Measurements from ENCODE around the gene CENPL. TPM values are rescaled to one million over a fixed set of nuclear protein-coding genes. Genes with fewer than 3 reads are reported as not detected.
"Not testable (repeated sequence)": the region's sequence is repeated elsewhere in the genome, so short reads cannot be mapped to it uniquely, and the experiment has no call there.

The CENPL gene, protein sequence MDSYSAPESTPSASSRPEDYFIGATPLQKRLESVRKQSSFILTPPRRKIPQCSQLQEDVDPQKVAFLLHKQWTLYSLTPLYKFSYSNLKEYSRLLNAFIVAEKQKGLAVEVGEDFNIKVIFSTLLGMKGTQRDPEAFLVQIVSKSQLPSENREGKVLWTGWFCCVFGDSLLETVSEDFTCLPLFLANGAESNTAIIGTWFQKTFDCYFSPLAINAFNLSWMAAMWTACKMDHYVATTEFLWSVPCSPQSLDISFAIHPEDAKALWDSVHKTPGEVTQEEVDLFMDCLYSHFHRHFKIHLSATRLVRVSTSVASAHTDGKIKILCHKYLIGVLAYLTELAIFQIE
- 5.3 and 5.4 TPM in 2 replicates for total RNA-seq

DNA sequence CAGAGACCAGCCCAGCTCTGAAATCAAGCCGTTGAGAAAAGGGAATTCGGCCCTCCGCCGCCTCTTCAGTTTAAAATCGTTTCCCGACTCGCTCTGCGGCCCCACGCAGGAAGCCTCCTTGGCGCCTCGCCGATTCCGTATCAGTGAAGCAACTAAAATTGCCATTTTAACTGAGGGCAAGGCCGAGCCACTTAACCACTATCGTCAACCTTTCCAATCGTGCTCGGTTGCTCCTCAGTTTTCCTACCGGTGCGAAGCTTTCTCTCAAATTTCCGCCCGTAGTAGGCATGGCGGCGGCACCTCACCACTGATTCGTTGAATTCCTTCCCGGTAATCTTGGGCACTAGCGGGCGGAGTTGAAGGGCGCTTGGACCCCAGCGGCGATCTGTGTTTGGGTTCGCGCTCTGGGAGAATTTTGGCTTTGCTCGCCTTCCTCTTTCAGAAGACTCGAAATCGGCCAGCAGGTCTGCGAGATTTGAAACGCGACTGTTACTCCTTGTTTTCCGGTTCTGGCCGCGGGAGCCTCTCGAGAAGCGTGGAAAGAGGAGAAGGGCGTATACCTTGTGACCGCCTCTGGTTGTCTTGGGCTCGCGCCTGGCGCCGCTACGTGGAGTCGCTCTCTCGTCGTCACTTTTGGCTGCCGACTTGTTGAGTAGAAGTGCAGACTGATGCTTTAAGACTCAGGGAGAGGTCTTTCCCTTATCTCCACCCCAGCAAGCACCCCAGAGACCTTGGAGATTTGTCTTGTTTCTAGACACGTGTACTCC lies at the start of gene CENPL, which contains the start of gene DARS2:
Gene CENPL (minus strand): TSS at position 569 of the 767 bp plus-strand sequence. CDS start 13,584 bp downstream, outside the sequence.
Gene DARS2 (plus strand): TSS at position 359 of the 767 bp plus-strand sequence. CDS start 557 bp downstream, outside the sequence.
- peak; percentile 92 for DNase-seq (ENCODE audit: extremely low read depth, low read depth, low spot score)

DNA sequence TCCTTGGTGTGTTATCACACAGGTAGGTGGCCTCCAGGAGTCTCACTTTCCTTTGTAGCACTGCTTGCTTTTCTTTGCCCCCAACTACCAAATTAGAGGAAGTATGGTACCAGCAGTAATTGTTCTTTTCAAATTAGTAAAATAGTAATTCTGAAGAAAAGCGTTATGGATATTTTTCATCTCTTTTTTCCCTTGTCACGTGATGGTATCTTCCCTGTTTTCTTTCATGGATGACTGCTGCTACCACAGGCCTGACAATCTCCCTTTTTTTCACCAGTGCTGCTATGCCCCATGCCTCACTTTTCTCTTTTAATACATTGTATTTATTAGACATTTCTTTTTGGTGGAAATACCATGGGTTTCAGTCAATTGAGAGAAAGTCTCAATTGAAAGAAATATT lies 46.8 kb upstream of the CENPL start:
- DNase-seq (ENCODE audit: extremely low read depth, low read depth, low spot score), result no peak

- DNase-seq (ENCODE audit: extremely low read depth, low read depth, low spot score), result no peak
Measured at GRCh38 chr1:173871091-173871490, 46.4 kb upstream of the CENPL start.

DNA sequence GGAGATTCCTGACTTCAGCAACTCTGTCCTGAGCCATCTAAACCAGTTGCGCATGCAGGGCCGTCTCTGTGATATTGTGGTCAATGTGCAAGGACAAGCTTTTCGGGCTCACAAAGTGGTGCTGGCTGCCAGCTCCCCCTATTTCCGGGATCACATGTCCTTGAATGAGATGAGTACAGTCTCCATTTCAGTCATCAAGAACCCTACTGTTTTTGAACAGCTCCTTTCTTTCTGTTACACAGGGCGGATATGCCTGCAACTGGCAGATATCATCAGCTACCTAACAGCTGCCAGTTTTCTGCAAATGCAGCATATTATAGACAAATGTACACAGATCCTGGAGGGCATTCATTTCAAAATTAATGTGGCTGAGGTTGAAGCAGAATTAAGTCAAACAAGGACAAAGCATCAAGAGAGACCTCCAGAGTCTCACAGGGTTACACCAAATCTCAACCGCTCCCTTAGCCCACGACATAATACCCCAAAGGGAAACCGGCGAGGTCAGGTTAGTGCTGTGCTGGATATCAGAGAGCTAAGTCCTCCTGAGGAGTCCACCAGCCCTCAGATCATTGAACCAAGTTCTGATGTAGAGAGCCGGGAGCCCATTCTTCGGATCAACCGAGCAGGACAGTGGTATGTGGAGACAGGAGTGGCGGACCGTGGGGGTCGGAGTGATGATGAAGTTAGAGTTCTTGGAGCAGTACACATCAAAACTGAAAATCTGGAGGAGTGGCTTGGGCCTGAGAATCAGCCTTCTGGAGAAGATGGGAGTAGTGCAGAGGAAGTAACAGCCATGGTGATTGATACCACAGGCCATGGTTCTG lies 45.8 kb upstream of the CENPL start:
- no peak for DNase-seq (ENCODE audit: extremely low read depth, low read depth, low spot score)

DNA sequence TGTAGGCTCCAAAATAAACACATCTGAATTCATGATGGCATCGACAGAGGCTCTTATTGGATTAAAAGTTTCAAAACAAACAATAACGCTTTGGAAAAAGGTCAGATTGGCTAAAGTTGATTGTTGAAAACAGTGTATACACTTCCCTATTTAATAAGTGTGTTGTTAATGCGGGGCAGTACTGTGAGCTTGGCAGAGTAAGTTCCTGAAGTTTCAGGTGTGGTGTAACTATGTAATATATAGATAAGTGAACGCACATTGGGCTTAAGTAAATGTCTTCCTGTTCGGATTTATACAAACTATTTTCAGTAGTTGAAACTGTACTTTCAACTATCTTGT lies 44.3 kb upstream of the CENPL start:
- no peak for DNase-seq (ENCODE audit: extremely low read depth, low read depth, low spot score)

- no peak for DNase-seq (ENCODE audit: extremely low read depth, low read depth, low spot score)
Measured at GRCh38 chr1:173868266-173869020, 43.8 kb upstream of the CENPL start, which contains the start of gene ZBTB37. Gene ZBTB37 (plus strand): TSS chr1:173868380. CDS start chr1:173870226, 1,846 bp downstream.

DNA sequence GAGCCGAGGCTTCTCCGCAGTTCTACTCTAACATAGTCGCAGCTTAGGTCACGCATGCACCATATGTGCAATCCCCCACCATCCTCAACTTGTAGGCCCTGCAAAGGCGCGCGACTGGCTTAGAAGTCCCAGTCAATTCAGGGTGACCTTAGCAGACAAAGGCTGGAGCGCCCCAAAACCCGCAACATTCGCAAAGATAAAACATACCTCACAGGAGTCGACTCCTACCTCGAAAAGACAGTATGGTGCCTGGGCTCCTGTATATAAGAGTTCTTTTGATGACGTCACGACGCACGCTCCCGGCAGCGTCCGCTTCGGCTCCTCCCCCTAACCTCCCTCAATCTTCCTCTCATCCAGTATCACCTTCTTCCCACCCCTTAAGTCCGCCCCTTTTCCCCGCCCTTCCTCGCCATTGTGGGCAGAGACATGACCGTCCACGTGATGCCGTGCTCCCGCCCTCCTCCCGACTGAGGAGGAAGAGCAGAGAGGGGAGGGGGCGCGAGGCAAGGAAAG lies 43.1 kb upstream of the CENPL start, which contains the start of gene GAS5:
Gene GAS5 (minus strand): TSS at position 237 of the 513 bp plus-strand sequence.
- peak; percentile 95 for DNase-seq (ENCODE audit: extremely low read depth, low read depth, low spot score)

GRCh38 chr1:173867141-173867752 lies 42.6 kb upstream of the CENPL start:
- DNase-seq (ENCODE audit: extremely low read depth, low read depth, low spot score), result no peak

- no peak for DNase-seq (ENCODE audit: extremely low read depth, low read depth, low spot score)
Measured at GRCh38 chr1:173866413-173867115, 41.9 kb upstream of the CENPL start.

DNA sequence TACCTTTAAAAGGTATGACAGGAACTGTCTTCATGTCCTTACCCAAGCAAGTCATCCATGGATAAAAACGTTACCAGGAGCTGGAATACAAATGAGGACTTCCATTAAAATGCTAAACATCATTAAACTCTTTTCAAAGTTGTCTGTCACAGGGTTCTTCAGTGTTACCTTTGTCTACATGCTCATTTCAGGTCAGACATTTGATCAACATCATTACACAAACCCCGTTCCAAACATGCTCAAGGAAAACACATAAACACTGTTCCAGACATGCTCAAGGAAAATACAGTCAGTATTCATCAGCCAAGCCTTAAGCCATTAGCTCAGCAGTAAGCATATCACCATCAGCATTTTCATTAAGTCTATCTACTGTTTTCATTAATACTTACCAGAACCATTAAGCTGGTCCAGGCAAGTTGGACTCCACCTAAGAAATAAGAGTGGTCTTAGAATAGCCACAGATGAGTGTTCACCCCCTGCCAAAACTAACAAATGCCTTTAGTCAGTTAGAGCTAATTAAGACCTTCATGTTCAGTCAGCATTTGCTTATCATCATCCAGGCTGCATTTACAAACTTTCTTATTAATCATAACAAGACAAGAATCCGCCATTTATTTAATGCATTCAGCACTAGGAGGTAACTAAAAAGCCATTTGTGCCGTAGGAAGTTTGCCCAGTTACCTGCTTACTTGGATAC lies 40.9 kb upstream of the CENPL start:
- DNase-seq (ENCODE audit: extremely low read depth, low read depth, low spot score), result no peak

GRCh38 chr1:173864179-173864867 lies 39.6 kb upstream of the CENPL start:
- no peak for DNase-seq (ENCODE audit: extremely low read depth, low read depth, low spot score)

GRCh38 chr1:173863224-173864161 lies 38.8 kb upstream of the CENPL start:
- DNase-seq (ENCODE audit: extremely low read depth, low read depth, low spot score), result no peak

DNA sequence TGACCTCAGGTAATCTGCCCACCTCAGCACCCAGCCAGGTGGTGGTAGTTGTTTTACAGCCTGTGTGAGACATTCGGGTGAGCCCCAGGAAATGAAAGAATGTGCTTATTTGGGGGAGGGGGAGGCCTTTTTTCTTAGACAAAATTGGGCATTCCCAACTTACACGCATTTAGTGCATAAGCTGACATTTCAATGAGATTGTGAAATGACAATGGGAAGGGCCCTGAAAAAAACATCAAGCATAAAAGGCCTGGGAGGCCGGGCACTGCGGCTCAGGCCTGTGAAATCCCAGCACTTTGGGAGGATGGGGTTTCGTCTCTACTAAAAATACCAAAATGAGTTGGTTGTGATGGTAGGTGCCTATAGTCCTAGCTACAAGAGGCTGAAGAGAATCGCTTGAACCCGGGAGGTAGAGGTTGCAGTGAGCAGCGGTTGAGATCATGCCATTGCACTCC lies 38.1 kb upstream of the CENPL start:
- no peak for DNase-seq (ENCODE audit: extremely low read depth, low read depth, low spot score)

DNA sequence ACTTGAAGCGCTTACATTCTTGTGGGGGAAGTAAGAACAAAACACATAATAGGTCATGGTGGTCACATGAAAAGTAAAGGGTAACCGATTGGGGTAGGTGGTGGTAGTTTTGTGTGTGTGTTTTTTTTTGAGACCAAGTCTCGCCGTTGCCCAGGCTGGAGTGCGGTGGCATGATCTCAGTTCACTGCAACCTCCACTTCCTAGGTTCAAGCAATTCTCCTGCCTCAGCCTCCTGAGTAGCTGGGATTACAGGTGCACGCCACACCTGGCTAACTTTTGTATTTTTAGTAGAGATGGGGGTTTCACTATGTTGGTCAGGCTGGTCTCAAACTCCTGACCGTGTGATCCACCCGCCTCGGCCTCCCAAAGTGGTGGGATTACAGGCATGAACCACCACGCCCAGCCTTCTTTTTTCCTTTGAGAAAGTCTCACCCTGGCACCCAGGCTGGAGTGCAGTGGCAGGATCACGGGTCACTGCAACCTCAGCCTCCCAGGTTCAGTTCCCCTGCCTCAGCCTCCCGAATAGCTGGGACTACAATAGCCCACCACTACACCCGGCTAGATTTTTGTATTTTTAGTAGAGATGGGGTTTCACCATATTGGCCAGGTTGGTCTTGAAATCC lies 37.6 kb upstream of the CENPL start:
- not testable (repeated sequence) for DNase-seq (ENCODE audit: extremely low read depth, low read depth, low spot score)

DNA sequence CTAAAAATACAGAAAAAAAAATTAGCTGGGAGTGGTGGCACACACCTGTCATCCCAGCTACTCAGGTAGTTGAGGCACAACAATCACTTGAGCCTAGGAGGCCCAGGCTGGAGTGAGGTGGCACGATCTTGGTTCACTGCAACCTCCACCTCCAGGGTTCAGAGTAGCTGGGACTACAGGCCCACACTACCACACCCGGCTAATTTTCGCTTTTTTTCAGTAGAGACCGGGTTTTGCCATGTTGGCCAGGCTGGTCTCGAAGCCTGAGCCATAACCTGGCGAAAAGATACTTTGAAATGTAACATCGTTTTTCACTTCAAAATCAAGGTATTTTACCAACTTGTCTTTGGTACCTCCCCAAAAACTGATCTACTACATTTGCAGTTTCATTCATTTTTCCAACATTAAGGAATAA lies 37.1 kb upstream of the CENPL start:
- DNase-seq (ENCODE audit: extremely low read depth, low read depth, low spot score), result no peak

DNA sequence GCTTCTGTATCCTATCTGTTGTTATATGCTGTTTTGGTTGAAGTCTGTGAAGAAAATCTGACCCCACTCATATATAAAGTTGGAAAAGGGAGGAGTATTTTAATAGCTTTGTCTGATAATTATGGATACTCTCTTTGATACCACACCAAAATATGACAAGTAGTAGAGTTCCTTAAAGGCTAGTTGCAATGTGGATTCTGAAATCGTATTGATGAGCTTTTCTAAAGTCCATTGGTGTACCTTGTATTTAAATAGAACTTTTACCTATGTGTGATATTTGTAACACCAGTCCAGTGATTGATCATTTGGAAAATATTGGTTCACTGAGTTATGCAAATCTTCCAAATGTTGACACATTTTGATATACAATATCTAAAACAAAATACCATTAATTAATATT lies 35.4 kb upstream of the CENPL start:
- no peak for DNase-seq (ENCODE audit: extremely low read depth, low read depth, low spot score)

Data from glomerular endothelial cell (primary cell).